Measurements from ENCODE around the gene PICALM. TPM values are rescaled to one million over a fixed set of nuclear protein-coding genes. Genes with fewer than 3 reads are reported as not detected.

The PICALM gene
- total RNA-seq, 1 donor, result 318 TPM

- TF ChIP-seq, protein P1, sequence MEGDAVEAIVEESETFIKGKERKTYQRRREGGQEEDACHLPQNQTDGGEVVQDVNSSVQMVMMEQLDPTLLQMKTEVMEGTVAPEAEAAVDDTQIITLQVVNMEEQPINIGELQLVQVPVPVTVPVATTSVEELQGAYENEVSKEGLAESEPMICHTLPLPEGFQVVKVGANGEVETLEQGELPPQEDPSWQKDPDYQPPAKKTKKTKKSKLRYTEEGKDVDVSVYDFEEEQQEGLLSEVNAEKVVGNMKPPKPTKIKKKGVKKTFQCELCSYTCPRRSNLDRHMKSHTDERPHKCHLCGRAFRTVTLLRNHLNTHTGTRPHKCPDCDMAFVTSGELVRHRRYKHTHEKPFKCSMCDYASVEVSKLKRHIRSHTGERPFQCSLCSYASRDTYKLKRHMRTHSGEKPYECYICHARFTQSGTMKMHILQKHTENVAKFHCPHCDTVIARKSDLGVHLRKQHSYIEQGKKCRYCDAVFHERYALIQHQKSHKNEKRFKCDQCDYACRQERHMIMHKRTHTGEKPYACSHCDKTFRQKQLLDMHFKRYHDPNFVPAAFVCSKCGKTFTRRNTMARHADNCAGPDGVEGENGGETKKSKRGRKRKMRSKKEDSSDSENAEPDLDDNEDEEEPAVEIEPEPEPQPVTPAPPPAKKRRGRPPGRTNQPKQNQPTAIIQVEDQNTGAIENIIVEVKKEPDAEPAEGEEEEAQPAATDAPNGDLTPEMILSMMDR (IDR thresholded peaks at IDR 0.05; ENCODE audit: insufficient read depth, low read length), result no peak
- no peak for DNase-seq (ENCODE audit: low read depth)
- H3K4me3 ChIP-seq (ENCODE audit: low read depth, low read length), result peak overlapping the region; percentile 44
These were observed 27.7 kb downstream of the PICALM start for GRCh38 chr11:86040919-86041850.

GRCh38 chr11:86039094-86039493 lies 29.8 kb downstream of the PICALM start:
- H3K4me3 ChIP-seq (ENCODE audit: low read depth, low read length), result no peak overlapping the region
- TF ChIP-seq, protein P1 (IDR thresholded peaks at IDR 0.05; ENCODE audit: insufficient read depth, low read length), result no peak
- DNase-seq (ENCODE audit: low read depth), result no peak

DNA sequence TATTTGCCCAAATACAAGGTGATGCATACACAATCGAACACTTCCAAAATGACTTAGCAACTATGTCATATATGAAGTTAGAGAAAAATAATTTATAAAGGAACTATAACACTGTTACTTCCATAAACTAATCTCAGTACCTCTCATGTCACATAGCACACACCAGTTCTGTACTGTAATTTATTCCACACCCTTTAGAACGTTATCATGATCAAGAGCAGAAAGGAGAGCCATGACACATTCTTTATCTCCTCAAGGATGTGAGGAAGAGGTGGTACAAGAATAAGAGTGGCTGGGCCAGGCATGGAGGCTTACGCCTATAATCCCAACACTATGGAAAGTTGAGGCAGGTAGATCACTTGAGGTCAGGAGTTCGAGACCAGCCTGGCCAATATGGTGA lies 31.1 kb downstream of the PICALM start:
- H3K4me3 ChIP-seq (ENCODE audit: low read depth, low read length), result no peak overlapping the region
- no peak for DNase-seq (ENCODE audit: low read depth)
- TF ChIP-seq, protein P1 (IDR thresholded peaks at IDR 0.05; ENCODE audit: insufficient read depth, low read length), result no peak

GRCh38 chr11:86035920-86036319 lies 33.0 kb downstream of the PICALM start:
- TF ChIP-seq, protein P1 (IDR thresholded peaks at IDR 0.05; ENCODE audit: insufficient read depth, low read length), result no peak
- no peak overlapping the region for H3K4me3 ChIP-seq (ENCODE audit: low read depth, low read length)
- no peak for DNase-seq (ENCODE audit: low read depth)

- H3K4me3 ChIP-seq (ENCODE audit: low read depth, low read length), result no peak overlapping the region
- no peak for DNase-seq (ENCODE audit: low read depth)
- TF ChIP-seq, protein P1 (IDR thresholded peaks at IDR 0.05; ENCODE audit: insufficient read depth, low read length), result no peak
These were observed 33.7 kb downstream of the PICALM start for GRCh38 chr11:86035164-86035563.

- no peak for DNase-seq (ENCODE audit: low read depth)
- H3K4me3 ChIP-seq (ENCODE audit: low read depth, low read length), result no peak overlapping the region
- TF ChIP-seq, protein P1 (IDR thresholded peaks at IDR 0.05; ENCODE audit: insufficient read depth, low read length), result no peak
These were observed 34.2 kb downstream of the PICALM start for GRCh38 chr11:86034710-86035109.

All from fibroblast of the aortic adventitia (primary cell).